HG03558 (cell line): ENCODE measurements around the gene D2HGDH.
"Not testable (repeated sequence)": the region's sequence is repeated elsewhere in the genome, so short reads cannot be mapped to it uniquely, and the experiment has no call there.

ENCODE experiments used
- ATAC-seq: cut with Tn5 transposase; IDR thresholded peaks from one replicate; pipeline ENCODE4 v1.9.1; 2021; ENCODE audit warnings: moderate number of reproducible peaks; ENCODE audit not compliant: unreplicated experiment; ENCODE audit errors: extremely low read depth

The D2HGDH gene

GRCh38 chr2:241724975-241725870, 9.2 kb upstream of the D2HGDH start:
- no peak for ATAC-seq

- no peak for ATAC-seq
Measured at GRCh38 chr2:241726459-241726858, 8.0 kb upstream of the D2HGDH start.

- ATAC-seq = no peak
Measured at GRCh38 chr2:241728000-241728399, 6.4 kb upstream of the D2HGDH start.

- no peak for ATAC-seq
Measured at GRCh38 chr2:241728627-241729026, 5.8 kb upstream of the D2HGDH start.

- no peak for ATAC-seq
Measured at GRCh38 chr2:241729868-241730267, 4.6 kb upstream of the D2HGDH start.

GRCh38 chr2:241730671-241731293, 3.6 kb upstream of the D2HGDH start:
- ATAC-seq = no peak

- ATAC-seq = not testable (repeated sequence)
Measured at GRCh38 chr2:241732513-241733186, 1.8 kb upstream of the D2HGDH start.

- no peak for ATAC-seq
Measured at GRCh38 chr2:241733391-241734207, 831 bp upstream of the D2HGDH start.

- peak; percentile 17 for ATAC-seq
Measured at GRCh38 chr2:241734208-241734466, 293 bp upstream of the D2HGDH start.

GRCh38 chr2:241736111-241736510, 1.7 kb downstream of the D2HGDH start:
- ATAC-seq = no peak

GRCh38 chr2:241738040-241738686, 3.7 kb downstream of the D2HGDH start:
- no peak for ATAC-seq

- ATAC-seq = no peak
Measured at GRCh38 chr2:241739177-241739576, 4.7 kb downstream of the D2HGDH start.

- no peak for ATAC-seq
Measured at GRCh38 chr2:241739651-241740050, 5.2 kb downstream of the D2HGDH start.

- no peak for ATAC-seq
Measured at GRCh38 chr2:241741016-241741415, 6.6 kb downstream of the D2HGDH start.

- ATAC-seq = no peak
Measured at GRCh38 chr2:241742320-241742939, 8.0 kb downstream of the D2HGDH start.

GRCh38 chr2:241743008-241743407, 8.6 kb downstream of the D2HGDH start:
- not testable (repeated sequence) for ATAC-seq

GRCh38 chr2:241743620-241744019, 9.2 kb downstream of the D2HGDH start:
- ATAC-seq = no peak

- ATAC-seq = no peak
Measured at GRCh38 chr2:241744028-241744754, 9.8 kb downstream of the D2HGDH start.

GRCh38 chr2:241745276-241745675, 10.8 kb downstream of the D2HGDH start:
- ATAC-seq = no peak
